NCI-H345 treated with DMSO at 0.1 percent for 48 hours (cell line): ENCODE measurements around the gene ULK3.
"Not testable (repeated sequence)": the region's sequence is repeated elsewhere in the genome, so short reads cannot be mapped to it uniquely, and the experiment has no call there.

ENCODE experiments used
- DNase-seq: peaks from one replicate; lab custom pipeline; 2025; ENCODE audit not compliant: unreplicated experiment; lab: John Stamatoyannopoulos, UW

Gene ULK3, protein sequence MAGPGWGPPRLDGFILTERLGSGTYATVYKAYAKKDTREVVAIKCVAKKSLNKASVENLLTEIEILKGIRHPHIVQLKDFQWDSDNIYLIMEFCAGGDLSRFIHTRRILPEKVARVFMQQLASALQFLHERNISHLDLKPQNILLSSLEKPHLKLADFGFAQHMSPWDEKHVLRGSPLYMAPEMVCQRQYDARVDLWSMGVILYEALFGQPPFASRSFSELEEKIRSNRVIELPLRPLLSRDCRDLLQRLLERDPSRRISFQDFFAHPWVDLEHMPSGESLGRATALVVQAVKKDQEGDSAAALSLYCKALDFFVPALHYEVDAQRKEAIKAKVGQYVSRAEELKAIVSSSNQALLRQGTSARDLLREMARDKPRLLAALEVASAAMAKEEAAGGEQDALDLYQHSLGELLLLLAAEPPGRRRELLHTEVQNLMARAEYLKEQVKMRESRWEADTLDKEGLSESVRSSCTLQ

GRCh38 chr15:74842581-74843444 lies at the start of gene ULK3:
Gene ULK3 (minus strand): TSS chr15:74843156. CDS start chr15:74843105, 51 bp downstream.
- DNase-seq, result peak; percentile 70

- no peak for DNase-seq
Measured at GRCh38 chr15:74892313-74892712, 49.4 kb upstream of the ULK3 start.

DNA sequence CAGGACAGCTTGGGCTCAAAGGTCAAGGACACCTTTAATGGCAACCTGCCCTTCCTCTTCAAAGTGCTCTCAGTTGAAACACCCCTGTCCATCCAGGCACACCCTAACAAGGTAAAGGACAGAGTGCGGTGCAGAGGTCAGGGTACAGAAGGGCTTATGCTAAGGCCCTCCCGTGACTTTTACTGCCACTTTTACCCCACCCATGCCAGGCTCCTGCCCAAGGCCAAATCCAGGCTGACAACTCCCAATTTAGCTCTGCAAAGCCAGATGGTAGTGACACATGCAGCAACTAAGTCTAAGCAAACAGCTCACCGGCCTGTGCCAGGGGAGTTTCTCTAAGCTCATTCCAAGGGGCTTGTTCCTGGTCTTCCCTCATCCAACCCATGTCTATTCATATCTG lies 48.5 kb upstream of the ULK3 start:
- DNase-seq, result no peak

- DNase-seq, result no peak
Measured at GRCh38 chr15:74890665-74890960, 47.7 kb upstream of the ULK3 start.

DNA sequence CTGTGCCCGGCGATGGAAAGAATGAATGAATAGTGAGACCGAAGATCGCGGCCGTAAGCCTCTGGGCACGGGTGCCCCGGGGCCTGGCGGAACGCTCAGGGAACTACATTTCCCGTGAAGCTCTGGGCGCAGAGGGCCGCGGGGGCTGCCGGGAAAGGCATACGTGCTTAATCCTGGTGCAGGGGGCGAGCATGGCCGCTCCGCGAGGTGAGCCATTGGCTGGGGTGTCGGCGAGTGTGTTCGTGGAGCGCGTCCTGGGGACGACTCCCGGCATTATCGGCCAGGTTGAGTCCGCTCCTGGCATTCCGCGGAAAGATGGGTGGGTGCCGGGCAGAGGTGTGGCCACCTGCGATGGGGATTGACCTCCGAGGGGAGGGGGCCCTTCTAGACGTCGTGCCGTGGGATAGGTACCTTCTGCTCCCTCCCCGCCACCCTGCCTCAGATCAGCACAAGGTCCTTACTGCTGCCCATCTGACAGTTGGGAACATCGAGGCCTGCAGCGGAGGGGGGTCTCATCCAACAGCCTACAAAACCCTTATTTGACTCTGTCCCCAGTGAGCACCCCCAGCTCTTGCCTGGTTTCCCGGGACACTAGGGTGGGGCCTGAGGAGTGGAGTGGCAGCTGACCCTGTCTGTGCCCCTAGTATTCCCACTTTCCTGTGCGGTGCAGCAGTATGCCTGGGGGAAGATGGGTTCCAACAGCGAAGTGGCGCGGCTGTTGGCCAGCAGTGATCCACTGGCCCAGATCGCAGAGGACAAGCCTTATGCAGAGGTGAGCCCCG lies 47.1 kb upstream of the ULK3 start, which contains the start of gene MPI:
Gene MPI, plus strand, starts transcription at position 160 of the 782 bp plus-strand sequence. Its CDS starts 32 bp downstream, at position 192.
- DNase-seq, result peak; percentile 67

DNA sequence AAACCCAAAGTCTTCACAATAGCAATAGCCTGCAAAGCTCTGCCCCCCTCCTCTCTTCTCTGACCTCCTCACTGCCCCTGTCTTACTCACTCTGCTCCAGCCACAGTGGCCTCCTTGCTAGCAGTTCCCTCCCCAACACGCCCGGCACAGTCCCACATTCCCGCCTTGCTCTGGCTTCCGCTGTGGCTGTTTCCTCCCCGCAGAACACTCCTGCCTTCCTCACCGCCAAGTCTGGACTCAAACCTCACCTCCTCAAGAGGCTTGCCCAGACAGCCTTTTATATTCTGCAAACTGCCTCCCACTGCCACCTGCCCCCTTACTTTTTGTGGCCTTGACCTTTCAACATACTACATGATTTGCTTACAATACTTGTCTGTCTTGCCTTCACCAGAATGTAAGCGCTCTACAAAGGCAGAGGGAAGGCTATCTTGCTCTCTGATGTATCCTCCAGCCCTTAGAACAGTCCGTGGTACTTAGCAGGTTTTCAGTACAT lies 46.5 kb upstream of the ULK3 start:
- DNase-seq, result no peak

GRCh38 chr15:74888716-74889115 lies 45.8 kb upstream of the ULK3 start:
- no peak for DNase-seq

DNA sequence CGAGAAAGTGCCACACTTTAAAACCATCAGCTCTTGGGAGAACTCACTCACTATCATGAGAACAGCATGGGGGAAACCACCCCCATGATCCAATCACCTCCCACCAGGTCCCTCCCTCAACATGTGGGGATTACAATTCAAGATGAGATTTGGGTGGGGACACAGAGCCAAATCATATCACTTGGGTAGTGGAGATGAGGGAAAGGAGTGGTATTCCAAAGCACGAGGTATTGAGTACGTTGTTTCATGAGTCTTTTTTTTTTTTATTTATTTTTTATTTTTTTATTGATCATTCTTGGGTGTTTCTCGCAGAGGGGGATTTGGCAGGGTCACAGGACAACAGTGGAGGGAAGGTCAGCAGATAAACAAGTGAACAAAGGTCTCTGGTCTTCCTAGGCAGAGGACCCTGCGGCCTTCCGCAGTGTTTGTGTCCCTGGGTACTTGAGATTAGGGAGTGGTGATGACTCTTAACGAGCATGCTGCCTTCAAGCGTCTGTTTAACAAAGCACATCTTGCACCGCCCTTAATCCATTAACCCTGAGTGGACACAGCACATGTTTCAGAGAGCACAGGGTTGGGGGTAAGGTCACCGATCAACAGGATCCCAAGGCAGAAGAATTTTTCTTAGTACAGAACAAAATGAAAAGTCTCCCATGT lies 44.7 kb upstream of the ULK3 start:
- not testable (repeated sequence) for DNase-seq

DNA sequence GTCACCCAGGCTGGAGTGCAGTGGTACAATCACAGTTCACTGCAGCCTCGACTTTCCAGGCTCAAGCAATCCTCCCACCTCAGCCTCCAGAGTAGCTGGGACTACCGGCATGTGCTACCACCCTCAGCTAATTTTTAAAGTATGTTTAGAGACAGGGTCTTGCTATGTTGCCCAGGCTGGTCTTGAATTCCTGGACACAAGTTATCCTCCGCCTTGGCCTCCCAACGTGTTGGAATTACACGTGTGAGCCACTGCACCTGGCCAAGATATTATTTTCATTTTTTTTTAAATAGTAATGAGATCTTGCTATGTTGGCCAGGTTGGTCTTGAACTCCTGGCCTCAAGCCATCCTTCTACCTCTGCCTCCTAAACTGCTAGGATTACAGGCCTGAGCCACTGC lies 42.5 kb upstream of the ULK3 start:
- no peak for DNase-seq

GRCh38 chr15:74884428-74885223 lies 41.7 kb upstream of the ULK3 start:
- no peak for DNase-seq

DNA sequence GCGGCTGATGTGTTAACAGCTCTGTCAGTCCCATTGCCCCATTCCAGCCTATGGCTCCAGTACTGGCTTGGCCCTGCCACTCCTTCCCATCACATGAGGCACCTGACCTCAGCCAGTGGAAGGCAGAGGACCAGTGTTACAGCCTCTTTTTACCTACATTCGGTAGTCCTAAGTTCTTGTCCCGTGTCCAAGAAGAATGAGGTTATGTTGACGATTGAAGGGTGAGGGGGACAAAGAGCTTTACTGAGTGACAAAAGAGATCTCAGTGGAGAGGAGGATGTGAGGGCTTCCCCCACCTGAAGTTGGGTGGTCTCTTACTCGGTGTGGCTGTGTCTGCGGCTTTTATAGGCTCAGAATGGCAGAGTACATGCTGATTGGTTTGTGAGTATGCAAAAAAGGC lies 39.6 kb upstream of the ULK3 start:
- no peak for DNase-seq

GRCh38 chr15:74878273-74878672 lies 35.3 kb upstream of the ULK3 start:
- DNase-seq, result no peak

GRCh38 chr15:74873756-74874424 lies 30.9 kb upstream of the ULK3 start:
- no peak for DNase-seq

DNA sequence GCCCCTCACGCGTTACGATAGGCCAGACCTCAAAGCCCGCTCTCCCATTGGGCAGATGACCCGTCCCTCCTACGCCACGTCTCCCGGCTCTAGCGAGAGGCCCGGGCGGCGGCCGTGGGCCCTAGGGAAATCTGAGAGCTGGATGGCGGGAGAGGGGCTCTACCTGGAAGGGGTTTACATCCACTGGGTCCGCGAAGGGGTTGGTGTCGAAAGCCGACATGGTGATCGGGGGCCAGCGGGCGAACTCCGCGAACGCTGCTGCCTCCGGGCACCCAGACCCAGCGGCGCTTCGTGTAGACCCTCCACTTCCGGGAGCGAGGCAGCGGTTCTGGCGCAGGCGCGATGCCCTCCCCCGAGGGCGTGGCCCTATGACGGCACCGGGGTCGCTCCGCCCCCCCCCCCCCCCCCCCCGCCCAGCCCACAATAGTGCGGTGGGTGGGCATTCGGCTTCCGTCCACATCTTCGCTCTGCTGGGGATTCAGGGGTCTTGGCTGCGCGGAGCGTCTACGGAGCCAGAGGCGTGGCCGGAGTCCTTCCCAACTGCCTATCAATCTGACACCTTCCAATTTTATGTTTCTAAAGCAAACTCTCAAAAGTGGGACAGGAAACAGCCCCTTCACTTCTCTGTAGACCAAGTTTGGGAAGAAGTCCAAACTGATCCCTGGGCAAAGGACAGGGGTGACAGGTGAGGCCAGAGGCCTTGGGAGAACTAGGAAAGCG lies 30.2 kb upstream of the ULK3 start, which contains the start of gene SCAMP2:
Gene SCAMP2, minus strand, starts transcription at position 330 of the 720 bp plus-strand sequence. Its CDS starts 110 bp downstream, at position 220.
- peak; percentile 78 for DNase-seq

DNA sequence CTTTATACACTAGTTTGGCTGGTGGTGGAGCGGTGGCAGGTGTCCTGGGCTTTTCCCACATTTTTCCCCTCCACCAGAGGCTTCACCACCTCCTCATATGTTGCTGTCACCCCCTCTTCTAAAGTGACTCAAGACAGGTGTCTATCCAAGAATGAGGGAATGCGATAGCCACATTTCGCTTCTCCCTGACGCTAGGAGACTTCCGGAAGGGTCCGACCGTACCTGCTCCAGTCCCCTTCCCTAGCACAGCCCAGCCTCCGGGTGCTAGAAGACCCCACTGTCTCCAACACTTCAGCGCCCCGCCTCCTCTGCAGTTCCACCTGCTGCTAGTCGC lies 29.7 kb upstream of the ULK3 start:
- no peak for DNase-seq

DNA sequence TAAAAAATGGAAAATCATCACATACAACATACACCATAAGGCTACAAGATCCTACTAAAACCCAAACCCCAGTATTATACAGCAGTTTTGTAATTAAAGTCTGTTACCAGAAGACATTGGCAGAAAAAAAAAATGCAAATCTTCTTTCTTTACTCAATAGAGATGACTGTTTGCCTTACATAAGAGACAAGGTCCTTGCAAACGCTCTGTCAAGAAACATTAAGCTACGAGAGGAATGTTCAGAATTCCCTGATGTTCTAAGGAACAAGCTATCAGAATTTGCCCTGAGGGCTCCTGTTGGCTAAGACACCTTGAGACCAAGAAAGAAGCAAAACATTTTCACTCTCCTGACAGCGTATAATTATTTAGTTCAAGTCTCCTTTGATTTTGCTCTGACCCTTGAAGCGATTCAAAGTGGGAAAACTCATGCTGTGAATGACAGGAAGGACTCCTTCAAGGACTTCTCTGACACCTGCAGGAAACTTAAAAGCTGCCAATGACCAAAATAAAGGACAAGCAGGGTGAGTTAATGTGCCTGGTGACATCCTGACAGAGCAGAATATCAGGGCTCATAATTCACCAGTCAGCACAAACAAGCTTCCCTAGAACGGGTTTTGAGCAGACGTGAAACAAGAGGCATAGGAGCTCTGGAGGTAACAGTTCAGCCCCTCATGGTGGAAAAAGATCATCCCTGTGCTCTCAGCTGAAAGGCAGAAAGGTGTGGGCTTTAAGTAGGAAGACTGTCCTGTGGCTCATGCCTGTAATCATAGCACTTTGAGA lies 27.7 kb upstream of the ULK3 start:
- DNase-seq, result no peak

DNA sequence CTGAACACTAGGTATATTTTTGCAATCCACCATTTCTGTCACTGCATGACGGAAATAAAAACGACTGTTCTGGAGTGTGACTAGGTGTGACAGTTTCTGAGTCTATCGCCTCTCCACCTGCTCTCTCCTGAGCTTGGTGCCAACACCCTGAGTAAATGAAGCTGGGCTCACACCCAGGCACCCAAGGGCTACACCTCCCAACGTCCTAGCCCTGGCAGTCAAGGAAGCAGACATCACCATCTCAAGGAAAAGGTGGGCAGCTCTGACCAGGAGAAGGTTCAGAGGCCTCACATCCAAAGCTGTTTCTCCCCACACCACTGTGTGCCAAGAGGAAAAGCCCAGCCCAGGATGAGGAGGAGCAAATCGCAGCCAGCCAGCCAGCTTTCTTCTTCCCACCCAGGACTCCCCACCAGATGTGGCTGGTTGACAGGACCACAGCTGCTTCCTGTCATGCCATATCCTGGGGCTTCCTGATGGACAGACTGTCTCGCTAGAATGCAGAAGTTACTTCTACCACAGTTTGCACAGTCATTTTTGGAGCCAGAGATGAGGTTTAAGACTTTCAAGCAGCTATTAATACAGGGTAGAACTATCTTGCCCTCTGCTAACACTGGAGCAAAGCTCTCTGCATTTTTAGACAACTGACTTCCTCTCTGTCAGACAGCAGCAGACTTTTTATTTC lies 26.9 kb upstream of the ULK3 start:
- DNase-seq, result no peak
